Astrocyte of the spinal cord (primary cell): ENCODE results near the gene TEPSIN.

Experiments
- DNase-seq: peaks from one replicate; pipeline ENCODE4 v3.0.0; 2011; ENCODE audit warnings: low read depth, low spot score
- H3K4me3 ChIP-seq: 2 replicates; pipeline ENCODE4 v1.5.1; 2011; ENCODE audit warnings: low read depth, mild to moderate bottlenecking, low read length, moderate library complexity
- CTCF ChIP-seq: IDR thresholded peaks from 2 replicates; pipeline ENCODE4 v1.5.1; 2012; ENCODE audit warnings: low read depth, mild to moderate bottlenecking, low read length, inconsistent platforms
- in situ Hi-C: cut with HindIII; loops from 2 replicates; pipeline ENCODE4 v1.10.0; 2017; ENCODE audit warnings: low sequenced_read_pairs

Gene TEPSIN

GRCh38 chr17:81256616-81257015 is 17.8 kb upstream of the TEPSIN start:
- no peak overlapping the region for H3K4me3 ChIP-seq
- DNase-seq = no peak
- in situ Hi-C loops = no loop called here
- no peak for TF ChIP-seq CTCF

- DNase-seq = peak; percentile 79
- in situ Hi-C loops = no loop called here
Measured at GRCh38 chr17:81254955-81255717, 16.3 kb upstream of the TEPSIN start.

GRCh38 chr17:81253358-81254131 is 14.7 kb upstream of the TEPSIN start:
- no peak overlapping the region for H3K4me3 ChIP-seq
- TF ChIP-seq CTCF = peak; percentile 71
- no peak for DNase-seq
- in situ Hi-C loops = no loop called here

More at GRCh38 chr17:81254955-81255717, 16.3 kb upstream of the TEPSIN start:
- H3K4me3 ChIP-seq = no peak overlapping the region
- TF ChIP-seq CTCF = peak; percentile 80

- in situ Hi-C loops = no loop called here
- TF ChIP-seq CTCF = no peak
Measured at GRCh38 chr17:81252987-81253329, 14.1 kb upstream of the TEPSIN start.

GRCh38 chr17:81252326-81252986 is 13.6 kb upstream of the TEPSIN start:
- TF ChIP-seq CTCF = no peak

More at GRCh38 chr17:81252987-81253329, 14.1 kb upstream of the TEPSIN start:
- H3K4me3 ChIP-seq = no peak overlapping the region
- no peak for DNase-seq

GRCh38 chr17:81251709-81252301 is 12.9 kb upstream of the TEPSIN start:
- TF ChIP-seq CTCF = no peak
- in situ Hi-C loops = no loop called here

More at GRCh38 chr17:81252326-81252986, 13.6 kb upstream of the TEPSIN start:
- no peak for DNase-seq
- in situ Hi-C loops = no loop called here
- H3K4me3 ChIP-seq = no peak overlapping the region

More at GRCh38 chr17:81251709-81252301, 12.9 kb upstream of the TEPSIN start:
- H3K4me3 ChIP-seq = no peak overlapping the region
- DNase-seq = no peak
